GM12892 (cell line): ENCODE data around the gene ITGB2.

Experiments
- POLR2A ChIP-seq: IDR thresholded peaks from 2 replicates; pipeline ENCODE4 v1.6.1; 2011; ENCODE audit warnings: low read depth, low read length, control low read depth
- TAF1 ChIP-seq: IDR thresholded peaks from 2 replicates; pipeline ENCODE4 v1.6.1; 2011; ENCODE audit warnings: low read depth, mild to moderate bottlenecking, control low read depth, low read length, borderline replicate concordance

DNA sequence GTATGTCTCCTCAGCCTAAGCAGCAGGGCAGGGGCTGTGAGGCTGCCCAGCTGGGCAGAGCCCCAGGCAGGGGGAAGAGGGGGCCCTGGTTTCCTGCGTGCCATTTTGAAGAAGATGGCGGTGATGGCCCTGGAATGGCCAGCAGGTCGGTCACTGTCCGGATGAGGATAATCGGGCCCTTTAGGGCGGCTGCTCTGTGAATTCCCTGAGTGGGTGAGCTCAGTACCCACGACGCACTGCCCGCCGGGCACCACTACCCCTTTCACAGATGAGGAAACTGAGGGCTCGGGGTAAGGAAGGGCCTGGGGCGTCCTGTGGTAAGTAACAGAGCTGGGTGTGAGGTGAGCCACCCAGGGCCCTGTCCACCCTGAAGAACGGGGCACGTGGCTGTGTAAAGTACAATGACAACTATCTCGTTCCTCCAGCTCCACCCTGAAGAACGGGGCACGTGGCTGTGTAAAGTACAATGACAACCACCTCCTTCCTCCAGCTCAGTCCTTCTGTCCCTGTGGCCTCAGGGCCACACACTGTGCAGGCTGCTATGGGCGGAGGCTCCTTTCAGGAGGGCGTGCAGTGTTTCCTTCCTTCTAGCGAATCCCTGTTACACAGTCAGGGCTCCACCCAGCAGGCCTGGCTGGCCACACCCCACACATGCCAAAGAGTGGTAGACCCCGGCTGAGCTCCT is 23.2 kb downstream of the ITGB2 start:
- no peak for TF ChIP-seq TAF1
- no peak for TF ChIP-seq POLR2A
